NCI-H1092 treated with DMSO at 0.1 percent for 48 hours (cell line): ENCODE measurements around the gene MRM1.
"Not testable (repeated sequence)": the region's sequence is repeated elsewhere in the genome, so short reads cannot be mapped to it uniquely, and the experiment has no call there.

Experiments
- DNase-seq: peaks from one replicate; lab custom pipeline; 2025; lab: John Stamatoyannopoulos, UW

MRM1 gene

GRCh38 chr17:36602030-36602748 lies 806 bp downstream of the MRM1 start:
- DNase-seq: no peak

GRCh38 chr17:36602924-36603384 lies 1.6 kb downstream of the MRM1 start:
- peak; percentile 59 for DNase-seq

- not testable (repeated sequence) for DNase-seq
These were observed 3.6 kb downstream of the MRM1 start for GRCh38 chr17:36605028-36605427.

GRCh38 chr17:36608280-36608679 lies 6.9 kb downstream of the MRM1 start:
- DNase-seq: no peak

- peak; percentile 77 for DNase-seq
These were observed 7.6 kb downstream of the MRM1 start for GRCh38 chr17:36608794-36609497.

GRCh38 chr17:36609498-36609862 lies 8.1 kb downstream of the MRM1 start:
- no peak for DNase-seq

GRCh38 chr17:36610474-36610873 lies 9.1 kb downstream of the MRM1 start:
- no peak for DNase-seq

- DNase-seq: no peak
These were observed 10.1 kb downstream of the MRM1 start for GRCh38 chr17:36611345-36612072.

- DNase-seq: no peak
These were observed 10.9 kb downstream of the MRM1 start for GRCh38 chr17:36612323-36612722.

- DNase-seq: no peak
These were observed 11.8 kb downstream of the MRM1 start for GRCh38 chr17:36613155-36613554.

- no peak for DNase-seq
These were observed 12.7 kb downstream of the MRM1 start for GRCh38 chr17:36614081-36614480.

- DNase-seq: no peak
These were observed 13.6 kb downstream of the MRM1 start for GRCh38 chr17:36614933-36615332.

GRCh38 chr17:36616061-36617029 lies 15.0 kb downstream of the MRM1 start:
- DNase-seq: no peak

GRCh38 chr17:36617773-36618172 lies 16.4 kb downstream of the MRM1 start:
- DNase-seq: no peak

GRCh38 chr17:36623281-36623680 lies 21.9 kb downstream of the MRM1 start:
- DNase-seq: no peak

- DNase-seq: no peak
These were observed 23.8 kb downstream of the MRM1 start for GRCh38 chr17:36625188-36625587.

GRCh38 chr17:36627101-36627500 lies 25.7 kb downstream of the MRM1 start:
- peak; percentile 82 for DNase-seq

- DNase-seq: no peak
These were observed 27.2 kb downstream of the MRM1 start for GRCh38 chr17:36628576-36628975.

- DNase-seq: peak; percentile 73
These were observed 28.0 kb downstream of the MRM1 start for GRCh38 chr17:36629252-36629847.

GRCh38 chr17:36629970-36630502 lies 28.7 kb downstream of the MRM1 start:
- DNase-seq: no peak

- no peak for DNase-seq
These were observed 29.6 kb downstream of the MRM1 start for GRCh38 chr17:36631022-36631421.
